GM18873 (cell line): Measurements from ENCODE around the gene MRPL23.
"Not testable (repeated sequence)": the region's sequence is repeated elsewhere in the genome, so short reads cannot be mapped to it uniquely, and the experiment has no call there.

Experiments
- ATAC-seq: cut with Tn5 transposase; IDR thresholded peaks from one replicate; pipeline ENCODE4 v1.9.1; 2021; ENCODE audit warnings: mild to moderate bottlenecking, moderate library complexity, moderate number of reproducible peaks; ENCODE audit not compliant: unreplicated experiment, low FRiP score

The MRPL23 gene

GRCh38 chr11:1932681-1933080, 14.5 kb upstream of the MRPL23 start:
- no peak for ATAC-seq

- no peak for ATAC-seq
Measured at GRCh38 chr11:1933416-1934334, 13.5 kb upstream of the MRPL23 start.

- ATAC-seq, result no peak
Measured at GRCh38 chr11:1934335-1935155, 12.6 kb upstream of the MRPL23 start.

GRCh38 chr11:1935156-1936071, 11.7 kb upstream of the MRPL23 start:
- ATAC-seq, result no peak

- ATAC-seq, result no peak
Measured at GRCh38 chr11:1936072-1936780, 10.9 kb upstream of the MRPL23 start.

- no peak for ATAC-seq
Measured at GRCh38 chr11:1936781-1937615, 10.1 kb upstream of the MRPL23 start.

GRCh38 chr11:1937616-1938342, 9.4 kb upstream of the MRPL23 start:
- no peak for ATAC-seq

GRCh38 chr11:1938343-1939005, 8.7 kb upstream of the MRPL23 start:
- no peak for ATAC-seq

GRCh38 chr11:1939006-1939625, 8.0 kb upstream of the MRPL23 start:
- no peak for ATAC-seq

GRCh38 chr11:1939788-1940187, 7.3 kb upstream of the MRPL23 start:
- ATAC-seq, result not testable (repeated sequence)

- ATAC-seq, result no peak
Measured at GRCh38 chr11:1942558-1943260, 4.4 kb upstream of the MRPL23 start.

GRCh38 chr11:1943576-1943975, 3.6 kb upstream of the MRPL23 start:
- no peak for ATAC-seq

- no peak for ATAC-seq
Measured at GRCh38 chr11:1943977-1944376, 3.2 kb upstream of the MRPL23 start.

- no peak for ATAC-seq
Measured at GRCh38 chr11:1947592-1948237, 583 bp downstream of the MRPL23 start.

GRCh38 chr11:1948389-1948788, 1.3 kb downstream of the MRPL23 start:
- ATAC-seq, result no peak

- ATAC-seq, result no peak
Measured at GRCh38 chr11:1949302-1949701, 2.2 kb downstream of the MRPL23 start.
